HepG2 (cell line): ENCODE data around the gene PEX11G. TPM values are rescaled to one million over a fixed set of nuclear protein-coding genes. Genes with fewer than 3 reads are reported as not detected.

Experiments
- ESRRA ChIP-seq: sonication (generic); formaldehyde crosslinking; IDR thresholded peaks from 2 replicates; pipeline ENCODE4 v1.5.1; 2020; ENCODE audit warnings: mild to moderate bottlenecking, low read depth, missing genetic modification reagents
- FOXA1 ChIP-seq, 2 experiments: fragments of 450-650 bp in 1 of 2; sonication (generic) in 1 of 2; formaldehyde crosslinking in 1 of 2; IDR thresholded peaks; 2 replicates each; pipeline versions ENCODE4 v1.4.0 to v1.6.1; 2016 to 2020; ENCODE audit warnings: missing genetic modification reagents in 1 of 2
- FOXC1 ChIP-seq: sonication (generic); formaldehyde crosslinking; IDR thresholded peaks from 2 replicates; pipeline ENCODE4 v1.8.0; 2022; ENCODE audit warnings: mild to moderate bottlenecking, missing genetic modification reagents, borderline replicate concordance
- FOXK1 ChIP-seq: sonication (generic); formaldehyde crosslinking; IDR thresholded peaks from 2 replicates; pipeline ENCODE4 v1.4.0; 2020; ENCODE audit warnings: low read depth, missing genetic modification reagents, borderline replicate concordance
- GZF1 ChIP-seq: sonication (generic); formaldehyde crosslinking; IDR thresholded peaks from 2 replicates; pipeline ENCODE4 v1.5.1; 2020; ENCODE audit warnings: mild to moderate bottlenecking, missing genetic modification reagents
- HOXA7 ChIP-seq: sonication (generic); formaldehyde crosslinking; IDR thresholded peaks from 2 replicates; pipeline ENCODE4 v1.8.1; 2022; ENCODE audit warnings: mild to moderate bottlenecking, missing genetic modification reagents, moderate library complexity
- ISX ChIP-seq: sonication (generic); formaldehyde crosslinking; conservative IDR thresholded peaks from 2 replicates; pipeline ENCODE4 v1.5.0; 2020; ENCODE audit warnings: missing genetic modification reagents
- KAT2B ChIP-seq: fragments of 150-350 bp; IDR thresholded peaks from 2 replicates; pipeline ENCODE4 v1.6.1; 2014; ENCODE audit warnings: low read depth, low read length, borderline replicate concordance
- MAFG ChIP-seq: sonication (generic); formaldehyde crosslinking; IDR thresholded peaks from 2 replicates; pipeline ENCODE4 v1.5.1; 2020; ENCODE audit warnings: mild to moderate bottlenecking, missing genetic modification reagents
- NAIF1 ChIP-seq: sonication (generic); formaldehyde crosslinking; IDR thresholded peaks from 2 replicates; pipeline ENCODE4 v1.5.0; 2020; ENCODE audit warnings: mild to moderate bottlenecking, missing genetic modification reagents, borderline replicate concordance
- NCOA5 ChIP-seq: sonication (generic); formaldehyde crosslinking; IDR thresholded peaks from 2 replicates; pipeline ENCODE4 v1.4.0; 2020; ENCODE audit warnings: missing genetic modification reagents
- PCBP1 ChIP-seq: fragments of 200-400 bp; formaldehyde crosslinking; IDR thresholded peaks from 2 replicates; pipeline ENCODE4 v1.6.1; 2017; ENCODE audit warnings: mild to moderate bottlenecking, low read depth, low read length, borderline replicate concordance
- PHF20 ChIP-seq: sonication (generic); formaldehyde crosslinking; IDR thresholded peaks from 2 replicates; pipeline ENCODE4 v1.5.0; 2020; ENCODE audit warnings: mild to moderate bottlenecking, missing genetic modification reagents
- SMAD9 ChIP-seq: sonication (generic); formaldehyde crosslinking; IDR thresholded peaks from 2 replicates; pipeline ENCODE4 v1.5.1; 2020; ENCODE audit warnings: mild to moderate bottlenecking, missing genetic modification reagents
- SMC3 ChIP-seq: IDR thresholded peaks from 2 replicates; pipeline ENCODE4 v1.6.1; 2011; ENCODE audit warnings: low read length, improper control_type of control experiment
- ZBTB7B ChIP-seq: sonication (generic); formaldehyde crosslinking; IDR thresholded peaks from 2 replicates; pipeline ENCODE4 v1.4.0; 2020; ENCODE audit warnings: missing genetic modification reagents
- ZFP91 ChIP-seq: sonication (generic); formaldehyde crosslinking; IDR thresholded peaks from 2 replicates; pipeline ENCODE4 v1.9.0; 2022; ENCODE audit warnings: missing genetic modification reagents, mild to moderate bottlenecking, borderline replicate concordance
- ZIK1 ChIP-seq: sonication (generic); formaldehyde crosslinking; IDR thresholded peaks from 2 replicates; pipeline ENCODE4 v1.5.0; 2020; ENCODE audit warnings: mild to moderate bottlenecking, low read depth, missing genetic modification reagents, borderline replicate concordance
- ZKSCAN8 ChIP-seq: IDR thresholded peaks from 2 replicates; pipeline ENCODE4 v1.6.1; 2016; ENCODE audit warnings: borderline replicate concordance, missing genetic modification reagents, missing compliant biosample characterization
- ZNF18 ChIP-seq: sonication (generic); formaldehyde crosslinking; IDR thresholded peaks from 2 replicates; pipeline ENCODE4 v1.8.0; 2022; ENCODE audit warnings: mild to moderate bottlenecking, missing genetic modification reagents; ENCODE audit not compliant: insufficient replicate concordance
- ZNF235 ChIP-seq: sonication (generic); formaldehyde crosslinking; IDR thresholded peaks from 2 replicates; pipeline ENCODE4 v1.8.1; 2023; ENCODE audit warnings: mild to moderate bottlenecking, missing genetic modification reagents, borderline replicate concordance
- ZNF362 ChIP-seq: sonication (generic); formaldehyde crosslinking; IDR thresholded peaks from 2 replicates; pipeline ENCODE4 v1.4.0; 2020; ENCODE audit warnings: missing genetic modification reagents, mild to moderate bottlenecking, borderline replicate concordance
- ZNF543 ChIP-seq: sonication (generic); formaldehyde crosslinking; IDR thresholded peaks from 2 replicates; pipeline ENCODE4 v1.4.0; 2020; ENCODE audit warnings: mild to moderate bottlenecking, missing genetic modification reagents
- polyA plus RNA-seq, 8 experiments: library from polyadenylated mRNA; depleted of rRNA in 3 of 8; stranded (reverse) in 7 of 8; unstranded in 1 of 8; fragments of >200 nt; fragmentation: Illumina TruSeq in 4 of 8; extraction: Trizol in 4 of 8; gene quantifications; 2 replicates each; pipeline versions ENCODE4 v1.2.1 to v1.2.3, GENCODE V29; 2011 to 2016; ENCODE audit warnings: low read depth in 4 of 8, missing spikeins in 1 of 8, mixed read lengths in 1 of 8; ENCODE audit not compliant: insufficient read depth in 1 of 8
- total RNA-seq, 5 experiments: library from RNA; depleted of rRNA; stranded (reverse); fragments of >200 nt; fragmentation: Illumina TruSeq; extraction: Trizol; gene quantifications; 2 replicates each; pipeline ENCODE4 v1.2.3, GENCODE V29; 2016; ENCODE audit warnings: low read depth in 1 of 5
- TF ChIP-seq, protein P1 (sequence below): sonication (generic); formaldehyde crosslinking; IDR thresholded peaks from 2 replicates; pipeline ENCODE4 v1.8.0; 2022; ENCODE audit warnings: missing genetic modification reagents, mild to moderate bottlenecking, borderline replicate concordance

PEX11G gene
- total and polyA plus RNA-seq, 2 of the 13 experiments (the other 11 are each of a cell fraction or from before 2014, with no cell fraction given): not detected

DNA sequence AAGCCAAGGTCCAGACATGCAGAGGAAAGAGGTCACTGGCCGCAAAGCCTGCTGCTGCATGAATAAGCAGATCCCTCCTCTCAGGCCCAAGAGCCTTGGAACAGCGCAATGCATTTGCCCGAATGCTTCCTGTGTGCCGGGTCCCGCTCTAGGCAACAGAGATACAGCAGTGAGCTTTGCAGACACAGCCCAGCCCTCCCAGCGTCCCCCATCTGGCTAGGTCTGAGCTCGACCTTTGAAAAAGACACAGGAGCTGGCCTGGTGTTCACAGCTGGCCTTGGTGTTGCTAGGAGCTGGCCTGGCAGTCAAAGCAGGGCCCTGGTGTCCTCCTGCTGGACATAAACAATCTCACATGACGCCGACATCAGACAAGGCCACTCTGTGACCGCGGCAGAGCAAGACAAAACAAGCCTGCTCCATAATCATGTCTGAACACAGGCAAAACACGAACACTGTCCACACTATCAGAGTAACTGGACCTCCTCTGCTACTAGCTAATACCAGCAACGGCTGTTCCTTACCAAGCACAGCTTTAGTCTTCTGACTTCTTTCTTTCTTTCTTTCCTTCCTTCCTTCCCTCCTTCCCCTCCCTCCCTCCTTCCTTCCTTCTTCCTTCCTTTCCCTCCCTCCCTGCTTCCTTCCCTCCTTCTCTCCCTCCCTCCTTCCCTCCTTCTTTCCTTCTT lies 5.7 kb upstream of the PEX11G start (continued):
- TF ChIP-seq ZNF543 (0 out of 2 replicates have a peak, but pooled peaks have one; percentile 20), ISX (CRISPR knock-in tag) (no peak), ZKSCAN8 (CRISPR knock-in tag) (no peak), MAFG (CRISPR knock-in tag) (no peak), NCOA5 (no peak), ZIK1 (CRISPR knock-in tag) (no peak), FOXA1 (IDR thresholded peaks at IDR 0.05) (no peak), FOXA1 (CRISPR knock-in tag; IDR thresholded peaks at IDR 0.05) (no peak), ESRRA (CRISPR knock-in tag) (0 out of 2 replicates have a peak, but pooled peaks have one; percentile 14), SMC3 (peak; percentile 43; the same call in 1 of the 2 replicates), KAT2B (no peak), ZNF235 (no peak), NAIF1 (CRISPR knock-in tag) (no peak), SMAD9 (no peak), GZF1 (CRISPR knock-in tag) (no peak), ZBTB7B (CRISPR knock-in tag) (no peak), ZNF18 (CRISPR knock-in tag) (peak; percentile 37), PHF20 (no peak), FOXK1 (CRISPR knock-in tag) (no peak; the same call in 1 of the 2 replicates), FOXC1 (no peak), ZNF362 (CRISPR knock-in tag) (peak; percentile 80; the same call in 1 of the 2 replicates), ZFP91 (CRISPR knock-in tag) (peak; percentile 78; the same call in 1 of the 2 replicates), PCBP1 (no peak), HOXA7 (no peak)
- TF ChIP-seq, protein P1, sequence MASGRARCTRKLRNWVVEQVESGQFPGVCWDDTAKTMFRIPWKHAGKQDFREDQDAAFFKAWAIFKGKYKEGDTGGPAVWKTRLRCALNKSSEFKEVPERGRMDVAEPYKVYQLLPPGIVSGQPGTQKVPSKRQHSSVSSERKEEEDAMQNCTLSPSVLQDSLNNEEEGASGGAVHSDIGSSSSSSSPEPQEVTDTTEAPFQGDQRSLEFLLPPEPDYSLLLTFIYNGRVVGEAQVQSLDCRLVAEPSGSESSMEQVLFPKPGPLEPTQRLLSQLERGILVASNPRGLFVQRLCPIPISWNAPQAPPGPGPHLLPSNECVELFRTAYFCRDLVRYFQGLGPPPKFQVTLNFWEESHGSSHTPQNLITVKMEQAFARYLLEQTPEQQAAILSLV (CRISPR knock-in tag): peak; percentile 62; the same call in 1 of the 2 replicates
